GM12891 (cell line): Measurements from ENCODE around the gene TMEM19.

Experiments
- PAX5 ChIP-seq: IDR thresholded peaks from 2 replicates; pipeline ENCODE4 v1.6.1; 2011; ENCODE audit warnings: low read length, moderate library complexity, mild to moderate bottlenecking; ENCODE audit not compliant: insufficient read depth, severe bottlenecking
- POLR2A ChIP-seq: IDR thresholded peaks from 2 replicates; pipeline ENCODE4 v1.6.1; 2011; ENCODE audit warnings: low read depth, low read length, control low read depth
- POLR2AphosphoS5 ChIP-seq: IDR thresholded peaks from 2 replicates; pipeline ENCODE4 v1.6.1; 2011; ENCODE audit warnings: low read depth, low read length, control low read depth
- SPI1 ChIP-seq: IDR thresholded peaks from 2 replicates; pipeline ENCODE4 v1.6.1; 2011; ENCODE audit warnings: low read depth, low read length, control low read depth
- TAF1 ChIP-seq: IDR thresholded peaks from 2 replicates; pipeline ENCODE4 v1.6.1; 2011; ENCODE audit warnings: low read depth, low read length, control low read depth

DNA sequence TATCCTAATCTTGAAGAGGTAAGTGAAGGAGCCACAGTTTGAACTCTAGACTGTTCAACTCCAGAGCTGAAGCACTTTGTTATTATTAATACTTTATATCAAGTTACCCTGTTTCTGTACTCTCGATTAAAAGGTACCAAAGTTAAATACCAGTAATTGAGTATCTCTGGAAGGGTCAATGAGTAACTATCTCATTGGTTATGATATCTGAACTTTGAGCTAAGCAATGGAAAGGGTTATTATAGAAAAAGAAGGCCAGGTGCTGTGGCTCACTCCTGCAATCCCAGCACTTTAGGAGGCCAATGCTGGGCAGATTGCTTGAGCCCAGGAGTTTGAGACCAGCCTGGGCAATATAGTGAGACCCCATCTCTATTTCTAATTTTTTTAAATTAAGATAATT, 9.9 kb downstream of the TMEM19 start:
- no peak for TF ChIP-seq POLR2AphosphoS5
- no peak for TF ChIP-seq PAX5
- TF ChIP-seq POLR2A, result no peak
- no peak for TF ChIP-seq TAF1
- no peak for TF ChIP-seq SPI1
